Cerebellar cortex (tissue), 1 donor: Measurements from ENCODE around the gene TCF25.
"Not testable (repeated sequence)": the region's sequence is repeated elsewhere in the genome, so short reads cannot be mapped to it uniquely, and the experiment has no call there.

Experiments used
- DNase-seq: peaks from one replicate; pipeline ENCODE4 v3.0.0-alpha.2; 2015; ENCODE audit warnings: low spot score

TCF25 gene

DNA sequence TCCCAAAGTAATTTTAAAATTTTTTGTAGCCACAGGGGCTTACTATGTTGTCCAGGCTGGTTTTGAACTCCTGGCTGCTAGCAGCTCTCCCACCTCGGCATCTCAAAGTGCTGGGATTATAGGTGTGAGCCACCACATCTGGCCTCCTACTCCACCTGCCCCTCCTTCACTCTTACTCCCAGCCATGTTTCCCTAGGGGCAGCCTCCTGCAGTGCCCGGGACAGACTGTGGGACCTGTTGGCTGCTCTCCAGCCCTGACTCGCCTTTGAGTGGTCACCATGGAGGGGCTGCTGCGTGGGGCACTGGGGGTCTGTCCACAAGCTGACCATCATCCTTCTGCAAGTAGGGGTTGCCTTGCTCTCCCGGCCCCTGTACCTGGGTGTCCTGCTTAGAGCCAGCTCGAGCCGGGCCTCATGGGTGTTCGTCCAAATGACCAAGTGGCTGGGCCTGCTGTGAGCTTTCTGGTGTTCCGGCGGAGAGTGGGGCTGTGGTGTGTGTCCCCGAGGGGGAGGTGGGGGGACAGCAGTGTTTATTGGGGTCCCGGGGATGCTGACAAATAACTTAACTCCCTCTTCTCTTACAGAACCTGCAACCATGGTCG is 28.6 kb upstream of the TCF25 start:
- no peak for DNase-seq

DNA sequence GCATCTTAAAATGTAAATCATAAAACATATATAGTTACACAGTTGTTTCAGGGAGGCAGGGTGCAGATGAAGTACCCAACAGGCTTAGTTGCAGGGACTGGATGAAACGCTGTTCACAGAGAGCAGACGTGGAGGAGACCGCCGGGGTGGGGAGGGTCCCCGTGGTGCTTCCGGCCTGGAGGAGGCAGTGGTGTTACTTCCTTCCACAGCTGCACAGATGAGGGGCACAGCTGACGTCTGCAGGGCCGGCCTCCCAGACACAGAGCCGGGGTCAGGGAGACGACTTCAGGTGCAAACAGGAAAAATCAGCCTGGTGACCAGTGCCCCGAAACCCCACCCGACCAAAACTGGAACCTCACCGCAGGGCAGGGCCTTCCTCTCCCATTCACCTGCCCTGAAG is 28.0 kb upstream of the TCF25 start:
- no peak for DNase-seq

DNA sequence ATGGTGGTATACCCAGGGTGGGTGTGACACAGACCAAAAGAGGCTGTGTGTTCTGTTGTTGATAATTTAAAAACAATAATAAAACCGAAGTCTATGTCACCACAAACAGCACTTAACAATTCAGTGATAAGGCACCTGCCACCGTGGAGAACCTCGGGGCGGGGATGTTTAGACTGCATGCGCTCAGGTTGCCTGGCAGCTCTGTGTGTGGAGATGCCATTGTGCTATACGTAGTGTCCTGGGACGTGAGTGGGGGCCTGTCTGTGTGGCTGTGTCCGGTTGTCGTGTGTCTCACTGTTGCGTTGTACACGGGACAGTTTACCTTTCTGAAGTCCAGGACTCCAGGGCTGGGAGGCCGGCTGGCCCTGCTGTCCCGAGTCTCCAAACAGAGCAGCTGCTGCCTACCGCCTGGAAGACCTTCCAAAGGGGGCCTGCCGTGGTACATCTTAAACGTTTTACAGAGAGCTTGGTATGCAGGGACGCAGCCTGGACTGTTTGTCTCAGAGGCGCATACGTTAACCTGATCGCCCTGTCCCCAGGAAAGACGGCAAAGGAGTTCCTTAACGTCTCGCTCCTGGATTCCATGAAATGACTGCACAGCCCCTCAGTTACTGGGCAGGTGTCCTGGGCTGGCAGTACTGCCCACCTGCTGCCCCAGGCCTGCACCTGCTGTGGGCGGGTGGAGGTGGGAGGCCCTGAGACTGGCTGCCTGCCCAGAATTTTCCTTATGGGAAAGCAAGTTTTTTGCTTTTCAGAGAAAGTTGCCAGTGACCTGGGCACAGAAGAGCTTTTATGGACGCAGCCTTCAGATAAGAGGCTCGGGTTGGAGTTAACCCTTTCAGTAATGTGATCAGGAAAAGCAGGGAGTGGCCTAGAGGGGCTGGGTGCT is 26.1 kb upstream of the TCF25 start:
- DNase-seq = no peak

DNA sequence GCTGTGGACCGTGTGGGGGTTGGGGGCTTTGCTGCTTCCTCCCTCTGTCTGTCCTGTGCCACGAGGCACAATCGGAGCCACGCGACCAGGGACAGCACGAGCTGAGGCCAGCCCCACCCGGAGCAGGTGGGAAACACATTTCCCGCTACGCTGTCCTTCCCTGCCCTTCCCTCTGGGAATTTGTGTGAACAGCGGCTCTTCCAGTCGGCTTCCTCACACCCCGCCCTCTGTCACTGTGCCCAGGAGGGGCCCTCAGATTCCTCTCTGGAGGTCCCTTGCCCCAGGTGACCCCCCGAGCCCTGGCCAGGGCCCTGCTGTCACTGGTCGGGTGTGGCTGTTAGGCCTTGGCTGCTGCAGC is 25.5 kb upstream of the TCF25 start:
- DNase-seq = no peak

DNA sequence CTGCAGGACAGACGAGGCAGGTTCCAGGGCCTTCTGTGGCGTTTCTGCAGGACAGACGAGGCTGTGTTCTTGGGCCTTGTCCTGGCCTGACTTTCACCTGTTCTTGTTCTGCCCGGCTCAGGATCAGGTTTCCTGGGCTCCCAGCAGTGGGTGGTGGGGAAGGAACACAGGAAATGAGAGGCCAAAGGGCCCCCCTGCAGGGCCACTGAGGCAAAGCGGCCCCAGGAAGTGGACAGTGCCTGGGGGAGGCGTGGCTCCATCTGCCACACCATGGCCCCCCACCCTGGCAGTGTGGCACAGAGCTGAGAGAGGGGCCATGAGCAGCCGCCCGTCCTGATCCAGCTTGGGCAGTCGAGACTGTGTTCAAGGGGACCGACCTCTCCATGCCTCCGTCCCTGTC is 24.4 kb upstream of the TCF25 start:
- no peak for DNase-seq

DNA sequence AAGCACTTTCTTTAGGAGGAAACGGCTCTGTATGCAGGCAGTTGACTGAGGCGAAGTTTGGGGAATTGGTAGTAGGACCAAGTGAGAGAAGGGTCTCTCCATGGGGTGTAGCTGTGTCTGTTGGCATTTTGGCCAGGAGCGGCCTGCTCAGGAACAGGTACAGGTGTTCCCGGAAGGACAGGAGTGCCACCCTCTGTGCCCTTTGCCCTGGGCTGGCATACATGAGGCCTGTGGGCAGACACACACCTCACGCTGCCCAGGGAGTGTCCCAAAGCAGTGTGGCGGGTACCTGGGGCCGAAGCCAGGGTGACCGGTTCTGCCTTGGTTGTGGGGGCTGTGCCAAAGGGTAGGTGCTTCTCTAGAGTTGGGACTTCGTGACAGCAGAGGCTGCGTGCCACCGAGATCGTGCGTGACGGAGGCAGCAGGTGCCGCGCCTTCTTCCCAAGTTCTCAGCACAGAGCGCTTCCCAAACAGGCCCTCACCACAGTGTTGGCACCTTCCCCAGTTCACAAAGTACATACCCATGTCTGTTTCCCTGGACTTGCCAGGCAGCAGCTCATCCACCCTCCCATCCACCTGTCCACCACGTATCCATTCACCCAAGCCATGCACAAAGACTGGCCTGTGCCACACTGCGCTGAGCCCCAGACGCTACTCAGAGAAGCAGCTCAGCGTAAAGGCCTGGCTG is 19.9 kb upstream of the TCF25 start:
- no peak for DNase-seq

DNA sequence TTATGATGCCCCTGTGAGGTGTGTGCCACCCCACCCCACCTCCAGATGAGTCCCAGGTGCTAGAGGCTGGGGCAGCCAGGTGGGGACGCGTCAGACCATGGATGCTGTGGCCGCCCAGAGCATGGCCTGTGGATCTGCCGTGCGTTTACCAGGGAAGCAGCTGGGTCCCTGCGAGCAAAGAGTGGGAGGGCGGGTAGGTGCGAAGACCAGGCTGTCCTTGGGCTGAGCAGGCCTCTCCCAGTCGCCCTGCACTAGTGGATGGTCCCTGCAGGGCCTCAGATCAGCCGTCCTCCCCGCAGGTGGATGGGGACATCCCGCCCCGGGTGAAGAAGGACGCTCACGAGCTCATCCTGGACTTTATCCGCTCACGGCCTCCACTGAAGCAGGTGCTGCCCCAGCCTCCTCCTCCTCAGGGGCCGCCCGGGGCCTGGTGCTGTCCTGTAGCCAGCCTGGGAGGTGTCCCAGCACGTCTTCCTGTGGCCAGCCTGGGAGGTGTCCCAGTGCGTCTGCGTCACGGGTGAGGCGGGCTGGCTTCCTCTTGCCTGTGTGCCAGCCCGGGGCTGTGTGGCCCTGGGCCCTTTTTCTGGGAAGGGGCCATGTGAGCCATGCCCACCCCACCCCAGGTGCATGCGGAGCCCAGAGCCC is 18.0 kb upstream of the TCF25 start:
- no peak for DNase-seq

DNA sequence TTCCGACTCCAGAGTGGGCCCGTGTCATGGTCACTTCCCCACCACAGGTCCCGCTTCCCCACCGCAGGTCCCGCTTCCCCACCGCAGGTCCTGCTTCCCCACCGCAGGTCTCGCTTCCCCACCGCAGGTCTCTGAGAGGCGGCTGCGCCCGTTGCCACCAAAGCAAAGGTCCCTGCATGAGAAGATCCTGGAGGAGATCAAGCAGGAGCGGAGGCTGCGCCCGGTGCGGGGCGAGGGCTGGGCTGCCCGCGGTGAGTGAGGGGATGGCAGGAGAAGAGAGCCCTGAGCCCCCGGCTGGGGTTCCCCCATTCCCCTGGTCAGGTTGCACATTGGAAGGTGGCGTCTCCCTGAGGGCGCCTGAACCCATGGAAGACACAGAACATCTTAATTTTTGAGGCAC is 17.4 kb upstream of the TCF25 start:
- no peak for DNase-seq

DNA sequence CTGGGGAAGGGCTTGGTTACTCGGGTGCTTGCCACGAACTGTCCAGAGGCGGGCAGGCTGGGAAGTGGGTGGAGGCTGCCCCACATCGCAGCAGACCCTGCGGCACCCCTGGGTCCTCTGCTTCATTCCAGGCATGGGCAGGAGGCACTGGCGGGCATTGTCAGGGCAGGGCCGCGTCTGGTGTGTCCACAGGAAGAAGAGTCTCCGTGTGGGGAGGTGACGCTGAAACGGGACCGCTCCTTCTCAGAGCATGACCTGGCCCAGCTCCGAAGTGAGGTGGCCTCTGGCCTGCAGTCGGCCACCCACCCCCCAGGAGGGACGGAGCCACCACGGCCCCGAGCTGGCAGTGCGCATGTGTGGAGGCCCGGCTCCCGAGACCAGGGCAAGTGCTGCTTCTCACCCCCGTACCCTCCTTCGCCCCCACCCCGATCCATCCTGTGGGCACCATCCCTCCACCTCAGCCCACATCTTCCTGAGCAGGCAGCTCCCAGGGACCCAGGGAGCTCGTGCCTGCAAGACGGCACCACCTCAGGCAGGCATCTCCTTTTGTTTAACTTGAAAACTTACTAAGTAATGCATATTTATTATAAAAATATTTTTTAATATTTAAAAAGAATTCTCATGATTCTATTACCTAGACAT is 14.3 kb upstream of the TCF25 start:
- DNase-seq = no peak

DNA sequence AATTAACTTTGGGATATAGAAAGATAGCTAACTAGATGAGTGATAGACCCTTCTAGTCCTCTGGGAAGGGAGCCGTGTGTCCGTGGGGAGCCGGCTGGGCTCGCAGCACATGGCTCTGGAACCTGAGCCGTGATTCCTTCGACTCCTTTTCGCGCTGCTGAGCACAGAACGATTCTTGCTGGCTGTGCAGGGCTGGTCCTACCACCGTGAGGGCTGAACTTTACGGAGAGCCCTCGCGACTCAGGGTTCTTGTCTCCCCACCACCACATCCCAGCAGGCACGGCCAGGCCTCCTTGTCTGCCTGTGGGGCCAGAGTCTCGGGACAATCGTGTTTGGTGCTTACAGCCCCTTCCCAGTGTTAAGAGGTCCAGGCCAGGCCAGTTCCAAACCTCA is 13.8 kb upstream of the TCF25 start:
- no peak for DNase-seq

DNA sequence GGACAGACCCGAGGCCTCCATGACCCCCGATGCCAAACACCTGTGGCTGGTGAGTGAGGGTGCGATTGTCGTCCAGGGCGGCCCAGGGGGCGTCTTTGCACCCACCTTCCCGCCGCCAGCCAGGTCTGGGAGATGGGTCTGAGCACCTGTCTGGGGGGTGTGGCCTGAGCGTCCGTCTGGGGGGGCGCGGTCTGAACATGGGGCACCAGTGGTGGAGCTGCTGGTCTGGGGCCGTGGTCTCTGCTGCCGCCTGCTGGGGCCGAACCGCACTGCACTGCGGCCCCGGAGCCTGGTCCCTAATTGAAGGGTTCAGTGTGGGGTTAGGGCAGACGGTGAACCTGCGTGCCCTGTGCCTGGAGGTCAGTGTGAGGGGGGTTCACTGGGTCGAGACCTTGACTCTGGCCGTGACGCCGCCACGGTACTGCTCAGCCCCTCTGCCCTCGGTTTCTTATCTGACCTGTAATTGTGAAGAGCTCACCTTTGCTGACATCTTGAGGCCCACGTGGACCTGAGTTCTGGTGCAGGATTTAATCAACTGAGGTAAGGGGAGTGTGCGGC is 12.6 kb upstream of the TCF25 start:
- no peak for DNase-seq

DNA sequence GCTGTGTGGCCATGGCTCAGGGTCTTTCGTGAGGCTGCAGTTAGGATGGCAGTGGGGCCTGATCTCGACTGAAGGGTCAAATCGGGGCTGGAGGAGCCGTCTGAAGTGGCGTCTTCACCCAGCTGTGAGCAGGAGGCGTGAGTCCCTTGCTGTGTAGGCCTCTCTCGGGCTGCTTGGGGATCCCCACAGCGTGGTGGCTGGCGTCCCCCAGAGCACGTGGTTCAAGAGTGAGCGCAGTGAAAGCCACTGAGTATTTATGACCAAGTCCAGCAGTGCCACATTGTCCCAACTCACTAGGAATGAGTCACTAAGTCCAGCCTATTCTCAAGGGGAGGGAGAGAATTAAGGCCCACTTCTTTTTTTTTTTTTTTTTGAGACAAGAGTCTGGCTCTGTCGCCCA is 11.7 kb upstream of the TCF25 start:
- no peak for DNase-seq

DNA sequence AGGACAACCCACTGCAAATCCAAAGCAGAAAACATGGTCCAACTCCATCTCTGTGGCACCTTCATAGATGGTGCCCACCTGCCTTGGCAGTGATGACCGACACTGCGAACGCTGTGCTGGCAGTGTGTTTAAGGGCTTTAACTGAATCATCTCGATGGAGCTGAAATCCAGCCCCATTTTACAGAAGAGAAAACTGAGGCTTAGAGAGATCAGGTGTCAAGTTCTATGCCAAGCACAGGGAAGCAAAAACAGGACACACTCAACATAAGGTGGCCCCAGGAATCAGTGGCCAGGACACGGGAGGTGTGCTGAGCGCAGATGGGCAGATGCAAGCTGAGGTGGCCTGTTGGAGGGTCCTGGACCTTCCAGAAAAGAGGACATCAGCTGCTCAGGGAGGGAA is 10.7 kb upstream of the TCF25 start:
- no peak for DNase-seq

DNA sequence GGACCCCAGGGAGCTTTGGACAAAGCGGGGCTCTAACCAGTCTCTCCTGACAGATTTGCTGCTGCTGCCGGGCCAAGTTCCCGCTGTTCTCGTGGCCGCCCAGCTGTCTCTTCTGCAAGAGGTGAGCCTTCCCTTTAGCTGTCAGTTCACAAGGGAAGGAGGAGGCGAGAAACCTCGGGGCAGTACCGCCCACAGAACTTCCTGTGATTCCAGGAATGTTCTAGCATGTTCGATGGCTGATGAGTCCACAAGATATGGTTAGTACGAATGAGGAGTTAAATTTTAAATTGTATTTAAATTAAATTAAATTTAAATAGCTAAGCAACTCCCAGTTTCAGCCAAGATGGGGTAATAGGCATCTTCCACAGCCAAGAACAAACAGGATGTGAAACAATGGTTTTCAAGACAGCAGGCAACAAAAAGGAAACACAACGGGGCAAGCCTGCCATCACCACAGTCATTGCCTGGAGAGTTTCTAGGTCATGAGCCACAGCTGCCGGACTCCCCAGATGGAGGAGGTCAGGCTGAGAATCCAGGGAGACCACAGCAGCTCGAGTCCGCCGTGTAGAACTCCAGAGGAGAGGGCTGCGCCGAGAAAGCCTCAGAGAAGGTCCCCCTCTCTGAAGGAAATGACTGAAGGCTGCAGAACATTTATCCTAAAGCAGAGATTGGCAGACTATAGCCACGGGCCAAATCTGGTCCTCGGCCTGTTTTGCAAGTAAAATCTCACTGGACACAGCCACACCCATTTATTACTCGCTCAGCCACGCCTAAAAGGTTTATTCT is 9.5 kb upstream of the TCF25 start:
- peak; percentile 65 for DNase-seq

DNA sequence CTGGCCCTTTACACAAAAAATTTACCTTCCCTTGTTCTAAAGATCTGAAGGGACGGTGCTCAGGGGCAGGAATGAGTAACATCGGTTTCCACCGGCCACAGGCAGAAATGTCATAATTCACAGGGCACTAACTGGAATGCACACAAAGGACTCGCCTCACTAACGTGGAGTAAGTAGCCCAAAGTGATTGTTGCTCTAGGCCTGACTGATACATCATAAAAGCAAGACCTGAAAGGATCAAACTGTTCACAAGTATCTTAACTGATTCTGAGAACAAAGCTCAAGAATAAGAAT is 8.9 kb upstream of the TCF25 start:
- no peak for DNase-seq

DNA sequence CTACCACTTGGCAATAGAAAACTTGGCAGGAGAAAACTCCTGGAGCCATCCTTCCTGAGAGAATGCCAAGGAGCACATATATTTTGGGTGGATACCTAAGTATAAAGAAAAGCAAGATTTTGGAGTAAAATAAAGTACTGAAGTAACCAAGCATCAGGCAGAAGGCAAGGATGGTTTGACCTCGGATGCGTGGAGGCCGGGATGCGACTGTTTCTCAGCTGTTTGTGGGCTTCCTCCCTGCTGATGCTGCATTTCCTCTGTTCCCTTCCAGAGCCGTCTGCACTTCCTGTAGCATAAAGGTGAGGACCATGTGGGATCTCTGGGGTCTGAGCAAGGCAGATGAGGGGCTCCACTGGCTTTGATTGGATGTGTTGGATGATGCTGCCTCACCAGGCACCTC is 5.5 kb upstream of the TCF25 start:
- no peak for DNase-seq

DNA sequence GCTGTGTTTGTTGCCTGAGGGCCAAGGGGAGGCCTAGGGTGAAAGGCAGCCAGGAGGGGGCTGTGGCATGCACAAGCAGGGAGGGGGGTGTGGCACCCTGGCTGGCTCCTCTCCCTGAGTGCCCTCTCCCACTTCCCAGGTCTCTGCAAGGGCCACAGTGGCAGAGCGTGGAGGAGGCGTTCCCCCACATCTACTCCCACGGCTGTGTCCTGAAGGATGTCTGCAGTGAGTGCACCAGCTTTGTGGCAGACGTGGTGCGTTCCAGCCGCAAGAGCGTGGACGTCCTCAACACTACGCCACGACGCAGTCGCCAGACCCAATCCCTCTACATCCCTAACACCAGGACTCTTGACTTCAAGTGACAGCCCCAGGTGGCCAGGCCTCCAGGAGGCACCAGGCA is 3.5 kb upstream of the TCF25 start:
- no peak for DNase-seq

DNA sequence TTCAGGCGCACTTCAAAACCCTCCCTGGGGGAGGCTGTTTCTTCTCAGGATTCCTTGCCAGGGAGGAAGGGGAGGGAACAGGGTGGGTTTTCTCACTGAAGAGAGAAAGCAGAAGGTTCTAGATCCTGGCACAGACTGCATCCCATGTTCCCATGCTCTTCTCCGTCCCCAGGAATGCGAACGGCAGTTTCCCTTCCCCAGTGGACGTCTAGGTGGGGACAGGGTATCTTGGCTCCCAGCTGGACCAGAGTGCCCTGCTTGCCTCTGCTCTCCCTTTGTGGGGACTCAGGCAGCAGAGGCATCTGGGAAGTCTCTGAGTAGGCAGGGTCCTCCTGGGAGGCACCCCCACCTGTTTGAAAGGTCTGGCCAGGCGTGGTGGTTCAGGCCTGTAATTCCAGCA is 3.0 kb upstream of the TCF25 start:
- DNase-seq = no peak

DNA sequence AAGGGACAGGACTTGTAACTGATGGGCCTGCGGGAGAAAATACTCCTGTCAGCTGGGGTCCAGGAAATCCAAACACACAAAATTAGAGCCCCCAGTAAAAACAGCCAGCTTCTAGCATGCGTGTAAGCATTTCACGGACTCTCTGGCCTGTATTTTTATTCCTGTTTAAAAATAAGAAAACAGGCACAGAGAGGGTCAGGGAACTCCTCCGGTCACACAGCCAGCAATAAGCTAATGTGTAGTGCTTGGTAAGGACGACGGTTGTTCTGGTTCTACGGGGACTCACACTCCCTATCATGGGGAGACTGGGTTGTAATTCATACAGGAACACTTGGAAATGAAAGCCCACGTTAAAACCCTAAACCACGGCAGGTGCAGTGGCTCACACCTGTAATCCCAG is 1.5 kb upstream of the TCF25 start:
- no peak for DNase-seq

DNA sequence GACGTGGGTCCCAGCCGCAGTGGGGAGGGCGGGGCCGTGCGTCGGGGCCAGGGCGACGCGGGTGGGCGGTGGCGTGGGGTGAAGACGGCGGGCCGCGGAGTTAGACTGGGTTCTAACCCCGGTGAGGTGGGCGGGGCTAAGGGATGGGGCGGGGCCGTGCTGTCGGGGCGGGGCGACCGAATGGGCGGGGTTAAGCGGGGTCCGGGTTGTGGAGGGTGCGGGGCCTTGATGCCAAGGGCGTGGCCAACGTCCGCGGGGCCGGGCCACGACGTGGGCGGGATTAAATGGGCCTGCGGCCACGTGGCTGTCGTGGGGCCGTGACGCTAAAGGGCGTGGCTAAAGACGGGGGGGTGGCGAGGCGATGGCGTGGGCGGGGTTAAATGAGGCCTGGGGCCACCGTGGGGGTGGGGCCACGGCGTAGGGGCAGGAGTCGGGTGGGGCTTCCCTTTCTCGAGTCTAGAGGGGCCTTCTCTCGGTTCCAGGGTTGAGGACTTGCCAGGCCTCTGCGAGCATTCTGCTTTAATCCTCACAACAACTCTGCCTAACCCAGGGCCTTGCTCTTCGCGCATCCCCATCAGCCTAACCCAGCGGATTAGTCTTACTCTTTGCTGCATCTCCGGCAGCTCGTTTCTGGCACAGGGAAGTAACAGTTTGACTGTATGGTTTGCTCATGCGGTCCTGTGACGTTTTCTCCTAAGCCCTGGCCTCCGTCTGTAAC is 739 bp downstream of the TCF25 start:
- DNase-seq = peak; percentile 90

DNA sequence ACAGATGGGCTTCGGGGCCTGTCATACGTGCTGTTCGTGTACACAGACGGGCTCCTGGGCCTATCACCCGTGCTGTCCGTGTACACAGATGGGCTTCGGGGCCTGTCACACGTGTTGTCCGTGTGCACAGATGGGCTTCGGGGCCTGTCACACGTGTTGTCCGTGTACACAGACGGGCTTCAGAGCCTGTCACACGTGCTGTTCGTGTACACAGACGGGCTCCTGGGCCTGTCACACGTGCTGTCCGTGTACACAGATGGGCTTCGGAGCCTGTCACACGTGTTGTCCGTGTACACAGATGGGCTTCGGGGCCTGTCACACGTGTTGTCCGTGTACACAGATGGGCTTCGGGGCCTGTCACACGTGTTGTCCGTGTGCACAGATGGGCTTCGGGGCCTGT is 5.7 kb downstream of the TCF25 start:
- DNase-seq = not testable (repeated sequence)
